Pancreas (tissue), 10 donors: ENCODE results near the gene TRNP1. TPM values are rescaled to one million over a fixed set of nuclear protein-coding genes. Genes with fewer than 3 reads are reported as not detected.

Experiments used
- ATAC-seq, 4 donors: fragments of 200-7000 bp; cut with Tn5 transposase; one replicate each; pipeline versions ENCODE4 v1.8.0 to v1.9.1; 2020; ENCODE audit warnings: mild to moderate bottlenecking in 4 of 4, moderate library complexity in 4 of 4
- DNase-seq, 6 donors: peaks; one replicate each; pipeline ENCODE4 v3.0.0-alpha.2; 2020
- FAIRE-seq: peaks from 2 replicates; lab custom pipeline; 2012; peaks lifted over from hg19 to GRCh38; lab: Jason Lieb, UNC
- H3K27ac ChIP-seq, 4 donors: fragments of 200-600 bp; sonication (generic); 1 replicate in 3 of 4; 2 replicates in 1 of 4; pipeline versions ENCODE4 v1.5.0 to v1.8.0; 2020
- H3K27me3 ChIP-seq, 4 donors: fragments of 200-600 bp; one replicate each; pipeline ENCODE4 v1.8.0; 2021
- H3K36me3 ChIP-seq, 3 donors: fragments of 200-600 bp; sonication (generic) in 1 of 3; one replicate each; pipeline versions ENCODE4 v1.5.0 to v1.8.0; 2020 to 2021
- H3K4me1 ChIP-seq, 3 donors: fragments of 200-600 bp; one replicate each; pipeline ENCODE4 v1.8.0; 2021
- H3K4me3 ChIP-seq, 4 donors: fragments of 200-600 bp; sonication (generic) in 2 of 4; one replicate each; pipeline versions ENCODE4 v1.5.0 to v1.8.0; 2020 to 2021
- H3K9me3 ChIP-seq, 4 donors: fragments of 200-600 bp; one replicate each; pipeline ENCODE4 v1.8.0; 2021
- WGBS, 2 donors: extraction: QIAGEN DNeasy Blood & Tissue Kit; methylation state at CpG; one replicate each; pipeline ENCODE4 v1.1.7; 2013; 5-methylcytosine and 5-hydroxymethylcytosine counted together
- intact Hi-C, 3 donors: fragments of 100-400 bp; cut with DNase I; formaldehyde crosslinking; loops; one replicate each; pipeline versions ENCODE4 v1.11.1 to v1.14.2; 2022
- polyA plus RNA-seq, 2 donors: library from polyadenylated mRNA; stranded (reverse); fragments of 200-250 nt; gene quantifications; one replicate each; pipeline ENCODE4 v1.2.3, GENCODE V29; 2013
- total RNA-seq, 6 donors: library from RNA; stranded (reverse); fragmentation: NEBNext Ultra II Directional in 4 of 6; extraction: Animal tissue kit (Norgen Biotek cat#: 25700) in 4 of 6; gene quantifications; one replicate each; pipeline versions ENCODE4 v1.2.1 to v1.2.4, GENCODE V29; 2021 to 2023
- TF ChIP-seq, protein P1 (sequence below), 4 donors: fragments of 200-600 bp; sonication (generic) in 3 of 4; IDR thresholded peaks; one replicate each; pipeline versions ENCODE4 v1.5.0 to v1.8.0; 2021; ENCODE audit warnings: antibody characterized with exemption in 4 of 4
- donor health status: healthy with polysubstance abuse.
- donor health status: DM: no; HTN: no; CAD: no; lungs with moderate emphysema.
- donor health status: DM: no; HTN: no; CAD: no.
- donor health status: control.
- donor health status: control.
- donor health status: Bipolar disorder and iron deficiency.
- donor health status: DM: yes; HTN: yes; CAD: no.
- donor health status: DM: no; HTN: no; CAD: no.
- donor health status: DM: no; HTN: no; CAD: no.
- donor health status: DM: yes; HTN: yes; CAD: no.

TRNP1 gene
- total and polyA plus RNA-seq, 8 donors: 10.4 to 48.2 (median 26.9) TPM

DNA sequence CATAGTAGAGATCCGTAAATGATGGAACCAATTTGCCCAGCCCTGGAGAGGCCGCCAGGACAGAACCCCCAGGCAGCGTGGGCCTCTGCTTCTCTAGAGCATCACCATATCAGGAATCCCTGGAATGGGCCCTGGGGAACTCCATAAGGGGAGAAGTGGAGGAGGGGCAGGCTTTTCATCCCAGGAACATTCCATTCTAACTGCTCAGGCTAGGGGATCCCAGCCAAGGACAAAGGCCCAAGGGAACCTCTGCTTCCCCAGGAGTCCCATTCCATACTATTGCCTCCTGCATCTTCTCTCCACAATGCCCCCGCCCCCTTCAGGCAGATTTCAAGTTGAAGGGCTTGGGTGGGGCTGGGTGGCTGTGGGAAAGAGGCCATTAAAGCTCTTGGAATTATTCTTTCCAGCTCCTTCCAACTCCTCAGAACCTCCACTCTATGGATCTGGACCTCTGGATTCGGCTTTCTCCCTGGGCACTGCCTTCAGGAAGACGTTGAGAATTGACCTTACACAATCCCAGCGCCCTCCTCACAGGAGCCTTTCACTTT, 6.0 kb downstream of the TRNP1 start:
- WGBS, 2 donors: 51 to 60% methylated on average over 7 of the region's 7 CpGs
- Histone ChIP-seq H3K9me3 (no peaks in the 10 kb centered on the region), H3K27me3 (no peaks in the 10 kb centered on the region), H3K36me3 (no peaks in the 10 kb centered on the region), H3K4me1 (peaks cover 0 to 19% (median 0%) of the 10 kb centered on the region in 3 donors), H3K4me3 (no peak overlapping the region), H3K27ac (peak overlapping the region; percentile 41 to 67 (median 50))
- ATAC-seq (peak in 3 of 4 donors; percentile 39 to 54 (median 41)), FAIRE-seq (no peak), DNase-seq (peak in 4 of 6 donors; percentile 54 to 70 (median 63))
- TF ChIP-seq, protein P1, sequence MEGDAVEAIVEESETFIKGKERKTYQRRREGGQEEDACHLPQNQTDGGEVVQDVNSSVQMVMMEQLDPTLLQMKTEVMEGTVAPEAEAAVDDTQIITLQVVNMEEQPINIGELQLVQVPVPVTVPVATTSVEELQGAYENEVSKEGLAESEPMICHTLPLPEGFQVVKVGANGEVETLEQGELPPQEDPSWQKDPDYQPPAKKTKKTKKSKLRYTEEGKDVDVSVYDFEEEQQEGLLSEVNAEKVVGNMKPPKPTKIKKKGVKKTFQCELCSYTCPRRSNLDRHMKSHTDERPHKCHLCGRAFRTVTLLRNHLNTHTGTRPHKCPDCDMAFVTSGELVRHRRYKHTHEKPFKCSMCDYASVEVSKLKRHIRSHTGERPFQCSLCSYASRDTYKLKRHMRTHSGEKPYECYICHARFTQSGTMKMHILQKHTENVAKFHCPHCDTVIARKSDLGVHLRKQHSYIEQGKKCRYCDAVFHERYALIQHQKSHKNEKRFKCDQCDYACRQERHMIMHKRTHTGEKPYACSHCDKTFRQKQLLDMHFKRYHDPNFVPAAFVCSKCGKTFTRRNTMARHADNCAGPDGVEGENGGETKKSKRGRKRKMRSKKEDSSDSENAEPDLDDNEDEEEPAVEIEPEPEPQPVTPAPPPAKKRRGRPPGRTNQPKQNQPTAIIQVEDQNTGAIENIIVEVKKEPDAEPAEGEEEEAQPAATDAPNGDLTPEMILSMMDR (IDR thresholded peaks at IDR 0.05): no peak
- intact Hi-C loops: no loop called here

DNA sequence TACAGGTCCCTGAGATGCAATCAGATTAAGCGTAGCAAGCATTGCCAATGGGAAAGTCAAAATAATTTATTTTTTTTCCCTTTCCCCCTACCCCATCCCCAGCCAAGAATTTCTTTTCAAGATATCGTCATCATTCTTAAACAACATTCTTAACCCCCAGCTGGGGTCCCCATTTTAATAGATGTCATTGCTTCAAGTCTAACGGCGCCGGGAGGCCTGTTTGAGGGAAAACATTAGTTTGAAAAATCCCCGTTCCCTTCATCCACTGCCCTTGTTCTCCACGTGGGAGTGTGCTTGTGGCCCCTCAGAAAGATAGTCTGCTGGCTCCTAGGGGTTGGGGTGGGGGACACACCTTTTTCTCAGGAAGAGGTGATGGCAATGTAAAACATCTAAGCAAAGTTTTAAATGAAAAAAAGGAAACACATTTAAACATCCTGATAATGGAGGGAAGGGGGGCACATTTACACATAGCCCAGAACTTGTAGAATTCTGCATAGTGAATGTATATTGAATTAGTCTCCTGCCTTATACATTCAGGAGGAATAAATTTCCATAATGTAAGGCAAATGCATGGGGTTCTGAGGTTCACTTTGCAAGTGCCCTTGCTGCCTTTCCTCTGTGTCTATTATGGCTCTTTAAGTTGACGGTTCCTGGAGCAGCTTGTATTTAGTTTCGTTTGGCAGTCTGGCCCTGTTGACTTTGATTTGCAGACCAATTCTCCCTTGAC, 6.8 kb downstream of the TRNP1 start:
- intact Hi-C loops: no loop called here
- DNase-seq (no peak), FAIRE-seq (no peak), ATAC-seq (no peak)
- Histone ChIP-seq H3K27me3 (no peaks in the 10 kb centered on the region), H3K9me3 (no peaks in the 10 kb centered on the region), H3K4me3 (no peak overlapping the region), H3K4me1 (peaks cover 0 to 21% (median 0%) of the 10 kb centered on the region in 3 donors), H3K27ac (peak overlapping the region in 3 of 4 donors; percentile 10 to 67 (median 43)), H3K36me3 (no peaks in the 10 kb centered on the region)
- TF ChIP-seq, protein P1 (IDR thresholded peaks at IDR 0.05): no peak
- WGBS, 2 donors: 77 to 79% methylated on average over 9 of the region's 9 CpGs

DNA sequence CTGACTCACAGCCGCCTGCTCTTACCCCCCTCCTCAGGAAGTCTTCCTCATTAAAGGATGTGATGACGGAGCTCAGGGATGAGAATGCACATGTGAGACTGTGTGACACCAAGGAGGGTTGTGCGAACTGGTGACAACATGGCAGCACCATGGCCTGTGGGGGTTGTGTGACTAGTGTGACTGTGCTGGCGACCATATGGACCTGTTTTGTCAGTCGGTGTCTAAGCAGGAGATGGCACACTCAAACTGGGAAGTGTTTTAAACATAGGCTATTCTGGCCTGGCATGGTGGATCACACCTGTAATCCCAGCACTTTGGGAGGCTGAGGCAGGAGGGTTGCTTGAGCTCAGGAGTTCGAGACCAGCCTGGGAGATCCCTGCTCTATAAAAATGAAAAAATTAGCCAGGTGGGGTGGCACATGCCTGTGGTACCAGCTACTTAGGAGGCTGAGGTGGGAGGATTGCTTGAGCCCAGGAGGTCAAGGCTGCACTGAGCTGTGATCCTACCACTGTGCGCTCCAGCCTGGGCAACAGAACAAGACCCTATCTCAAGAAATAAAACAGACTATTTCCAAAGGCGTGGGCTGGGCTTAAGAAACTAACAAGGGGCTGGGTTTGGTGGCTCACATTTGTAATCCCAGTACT, 7.4 kb downstream of the TRNP1 start:
- no peak for ATAC-seq
- no peaks in the 10 kb centered on the region for H3K27me3 ChIP-seq
- intact Hi-C loops: no loop called here
- no peak for FAIRE-seq
- H3K27ac ChIP-seq: peak overlapping the region in 3 of 4 donors; percentile 16 to 36 (median 23)
- no peak overlapping the region for H3K4me3 ChIP-seq
- H3K4me1 ChIP-seq: peaks cover 0 to 15% (median 0%) of the 10 kb centered on the region in 3 donors
- H3K36me3 ChIP-seq: no peaks in the 10 kb centered on the region
- TF ChIP-seq, protein P1 (IDR thresholded peaks at IDR 0.05): no peak
- H3K9me3 ChIP-seq: no peaks in the 10 kb centered on the region
- DNase-seq: no peak
- WGBS, 2 donors: 84 to 87% methylated on average over 8 of the region's 8 CpGs

DNA sequence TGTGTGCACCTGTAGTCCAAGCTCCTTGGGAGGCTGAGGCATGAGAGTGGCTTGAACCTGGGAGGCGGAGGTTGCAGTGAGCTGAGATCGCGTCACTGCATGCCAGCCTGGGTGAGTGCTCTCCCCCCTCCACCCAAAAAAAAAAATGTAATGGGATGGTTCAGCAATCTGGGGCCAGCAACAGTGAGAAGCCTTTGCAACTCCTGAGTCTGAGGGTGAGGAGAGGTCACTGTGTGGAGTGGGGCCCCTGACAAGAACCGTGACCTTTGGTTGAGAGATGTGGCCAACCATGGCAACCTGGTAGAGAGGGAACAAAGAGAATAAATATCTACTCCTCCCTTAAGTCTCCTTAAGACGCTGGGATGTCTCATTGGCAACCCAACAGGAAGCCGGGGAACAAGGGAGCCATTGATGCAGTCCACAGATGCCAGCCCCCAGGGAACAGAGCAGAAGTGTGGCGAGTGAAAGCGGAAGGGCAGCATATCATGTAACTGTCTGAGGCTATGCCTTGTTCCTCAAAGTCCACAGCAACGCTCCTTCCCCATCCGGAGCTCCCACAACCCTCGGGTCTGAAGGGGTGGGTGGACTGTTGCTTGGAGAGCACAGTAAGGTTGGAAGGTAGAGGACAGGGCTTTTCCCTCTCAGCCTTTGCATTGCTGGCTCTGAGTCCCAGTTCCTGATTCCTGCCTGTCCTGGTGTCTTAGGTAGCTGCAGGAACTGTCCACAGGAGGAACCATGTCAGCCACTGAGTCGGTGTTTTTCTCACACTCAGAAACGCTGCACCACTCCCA, 8.3 kb downstream of the TRNP1 start:
- DNase-seq: peak in 2 of 6 donors; percentile 17 to 50
- peaks cover 0 to 14% (median 0%) of the 10 kb centered on the region in 3 donors for H3K4me1 ChIP-seq
- WGBS, 2 donors: 60 to 65% methylated on average over 13 of the region's 13 CpGs
- H3K27ac ChIP-seq: peak overlapping the region in 3 of 4 donors; percentile 16 to 36 (median 23)
- TF ChIP-seq, protein P1 (IDR thresholded peaks at IDR 0.05): no peak
- intact Hi-C loops: no loop called here
- FAIRE-seq: no peak
- no peaks in the 10 kb centered on the region for H3K36me3 ChIP-seq
- peak in 2 of 4 donors; percentile 18 to 36 for ATAC-seq
- H3K27me3 ChIP-seq: no peaks in the 10 kb centered on the region
- no peaks in the 10 kb centered on the region for H3K9me3 ChIP-seq
- no peak overlapping the region for H3K4me3 ChIP-seq
